M059J (cell line): ENCODE measurements around the gene CDK15. TPM values are rescaled to one million over a fixed set of nuclear protein-coding genes. Genes with fewer than 3 reads are reported as not detected.
"Not testable (repeated sequence)": the region's sequence is repeated elsewhere in the genome, so short reads cannot be mapped to it uniquely, and the experiment has no call there.

Experiments
- DNase-seq: peaks from one replicate; pipeline ENCODE4 v3.0.0-alpha.2; 2012; ENCODE audit warnings: low read depth
- total RNA-seq: library from RNA; depleted of rRNA; stranded (reverse); fragments of >200 nt; shearing (Covaris generic); gene quantifications from 2 replicates; pipeline ENCODE4 v1.2.3, GENCODE V29; 2014; rRNA removed

CDK15 gene
- total RNA-seq, result 7.0 and 17.6 TPM in 2 replicates

DNA sequence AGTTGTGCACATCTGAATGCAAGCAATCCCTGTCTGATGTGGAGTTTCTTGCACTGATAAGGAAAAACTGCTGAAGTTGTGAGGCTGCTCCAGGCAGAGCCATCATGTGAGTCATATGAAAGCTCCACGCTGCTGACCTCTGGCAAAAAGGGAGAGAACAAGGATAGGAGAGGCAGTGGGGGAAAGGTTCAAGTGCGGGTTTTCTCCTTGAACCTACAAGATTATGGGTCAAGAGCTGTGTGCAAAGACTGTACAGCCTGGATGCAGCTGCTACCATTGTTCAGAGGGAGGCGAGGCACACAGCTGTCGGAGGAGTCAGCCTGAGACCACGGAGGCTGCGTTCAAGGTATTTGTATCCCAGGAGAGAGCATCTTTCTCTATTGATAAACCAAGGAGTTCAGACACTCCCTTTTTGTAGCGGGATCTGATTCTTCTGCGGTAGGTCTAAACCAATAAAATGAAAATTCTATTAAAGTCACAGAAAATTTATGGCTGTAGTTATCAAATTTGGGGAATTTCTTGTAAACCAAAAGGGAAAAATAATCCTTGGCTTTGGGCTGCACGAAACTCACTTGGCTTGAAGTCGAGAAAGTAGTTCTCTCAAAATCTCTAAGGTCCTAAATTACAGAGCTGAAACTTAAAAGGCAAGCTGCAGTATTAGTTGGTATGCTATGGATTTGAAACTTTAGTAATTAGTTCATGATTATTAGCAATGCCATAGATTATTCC lies at the start of gene CDK15:
Gene CDK15 (plus strand): TSS at position 96 of the 729 bp plus-strand sequence. CDS start 128 bp downstream, at position 224.
- DNase-seq, result peak; percentile 72

DNA sequence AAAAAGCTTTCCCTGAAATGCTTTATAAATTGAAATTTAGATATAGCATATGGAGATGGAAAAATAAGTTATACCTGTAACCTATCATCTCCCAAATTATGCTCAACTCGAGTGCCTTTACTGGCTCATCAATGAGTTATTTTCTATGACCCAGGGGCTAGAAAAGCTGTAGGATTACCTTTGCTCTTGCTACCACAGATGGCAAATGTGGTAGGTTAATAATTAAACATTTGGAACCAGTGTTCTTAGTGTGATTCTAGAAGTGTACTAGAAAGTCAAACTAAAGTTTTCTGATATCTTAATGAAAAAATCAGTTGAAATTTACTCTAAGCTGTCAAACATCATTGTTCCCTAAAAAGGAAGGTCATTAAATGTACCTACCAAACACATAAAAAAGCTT lies 48.1 kb upstream of the CDK15 start:
- no peak for DNase-seq

DNA sequence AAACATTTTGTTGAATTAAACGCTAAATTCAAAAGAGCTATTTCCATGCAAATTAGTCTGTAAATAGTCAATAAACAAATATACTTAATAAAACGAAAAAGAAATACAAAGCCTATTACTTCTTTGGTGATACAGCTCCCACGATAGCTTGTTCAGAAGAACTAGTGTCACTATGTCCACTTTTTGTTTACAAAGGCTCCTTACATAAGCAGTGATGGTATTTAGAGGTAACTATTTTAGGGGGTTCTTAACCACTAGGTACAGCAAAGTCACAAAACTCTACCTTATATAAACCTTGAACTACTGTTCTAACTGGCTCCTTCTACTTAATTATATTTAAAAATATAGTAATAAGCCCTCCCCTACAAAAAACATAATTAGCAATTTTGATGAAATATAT lies 47.5 kb upstream of the CDK15 start:
- DNase-seq, result no peak

DNA sequence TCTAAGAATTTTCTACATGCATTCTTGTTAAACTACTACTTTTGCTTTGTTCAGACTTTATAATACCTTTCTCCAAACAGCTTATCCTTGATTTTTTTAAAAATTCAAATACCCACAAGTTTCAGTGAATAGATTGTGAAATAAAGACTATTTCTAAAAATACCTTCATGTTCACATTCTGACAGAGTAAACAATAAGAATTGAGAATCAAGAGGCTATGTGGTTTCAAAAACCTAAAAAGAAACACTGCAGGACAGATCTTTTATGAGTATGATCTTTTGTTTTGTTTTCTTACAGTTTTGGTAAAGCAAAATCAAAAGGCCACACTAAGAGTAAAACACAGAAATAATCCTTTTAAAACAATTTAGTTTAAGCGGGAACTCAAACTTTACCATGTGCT lies 46.8 kb upstream of the CDK15 start:
- DNase-seq, result no peak

DNA sequence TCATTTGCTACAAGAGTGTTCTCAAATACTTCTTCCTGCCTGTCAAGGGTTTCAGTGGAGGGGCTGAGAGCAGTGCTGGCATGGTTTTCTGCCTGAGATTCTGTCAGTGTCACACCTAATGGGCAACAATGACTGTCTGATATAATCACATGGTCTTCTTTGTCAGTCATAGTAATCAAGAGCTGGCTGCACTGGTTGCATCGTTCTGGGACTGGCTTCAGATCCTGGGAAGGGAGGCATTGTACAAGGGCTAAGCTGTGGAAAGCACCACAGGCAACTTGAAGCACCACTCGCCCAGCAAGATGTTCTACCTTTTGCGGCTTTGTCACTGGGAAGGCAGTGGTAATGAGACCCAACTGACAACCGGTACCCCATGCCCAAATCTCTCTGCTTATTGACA lies 45.2 kb upstream of the CDK15 start:
- no peak for DNase-seq

DNA sequence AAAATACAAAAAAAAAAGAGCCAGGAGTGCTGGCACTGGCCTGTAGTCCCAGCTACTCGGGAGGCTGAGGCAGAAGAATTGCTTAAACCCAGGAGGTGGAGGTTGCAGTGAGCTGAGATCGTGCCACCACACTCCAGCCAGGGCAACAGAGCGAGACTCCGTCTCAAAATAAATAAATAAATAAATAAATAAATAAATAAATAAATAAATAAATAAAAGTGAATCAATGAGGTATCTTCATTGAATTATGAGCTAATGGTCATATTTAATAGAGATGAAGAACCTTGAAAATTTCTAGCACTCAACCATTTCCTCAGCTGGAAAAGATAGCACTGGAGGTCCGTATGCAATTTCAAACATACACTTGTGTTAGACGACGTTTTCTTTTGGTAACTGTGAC lies 41.9 kb upstream of the CDK15 start:
- not testable (repeated sequence) for DNase-seq

DNA sequence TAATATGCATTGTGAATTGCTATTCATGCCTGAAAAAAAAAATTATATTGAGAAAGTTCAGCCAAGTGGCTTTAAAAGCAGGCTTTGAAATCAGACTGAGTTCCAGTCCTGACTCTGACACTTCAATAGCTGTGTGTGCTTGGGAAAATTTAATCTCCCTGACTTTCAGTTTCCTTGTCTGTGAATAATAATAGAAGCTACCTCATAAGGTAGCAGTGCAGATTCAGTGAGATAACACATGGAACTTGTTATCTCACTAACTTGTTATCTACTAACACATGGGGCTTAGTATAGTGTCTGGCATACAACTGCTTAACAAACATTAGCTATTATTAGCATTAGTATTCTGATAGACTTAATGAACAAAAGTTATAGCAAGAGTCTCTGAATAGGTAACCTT lies 40.5 kb upstream of the CDK15 start:
- no peak for DNase-seq

DNA sequence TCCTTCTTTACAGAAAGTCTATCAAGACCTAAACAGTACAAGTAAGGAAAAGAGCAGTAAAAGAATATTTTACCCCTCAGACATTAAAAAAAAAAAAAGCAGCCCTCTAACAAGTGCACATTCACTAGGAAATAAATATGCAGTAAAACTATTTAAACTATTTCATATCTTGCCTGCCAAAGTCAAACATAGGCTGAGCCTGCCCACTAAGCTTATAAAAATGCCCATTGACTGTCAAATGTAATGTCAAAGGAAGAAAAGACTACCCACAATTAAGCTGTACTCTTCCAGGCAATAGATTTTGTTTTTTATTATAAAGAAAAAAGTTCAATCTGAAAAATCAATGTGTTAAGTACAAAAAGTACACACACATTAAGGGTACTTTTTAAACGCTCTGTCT lies 37.4 kb upstream of the CDK15 start:
- DNase-seq, result peak; percentile 47

DNA sequence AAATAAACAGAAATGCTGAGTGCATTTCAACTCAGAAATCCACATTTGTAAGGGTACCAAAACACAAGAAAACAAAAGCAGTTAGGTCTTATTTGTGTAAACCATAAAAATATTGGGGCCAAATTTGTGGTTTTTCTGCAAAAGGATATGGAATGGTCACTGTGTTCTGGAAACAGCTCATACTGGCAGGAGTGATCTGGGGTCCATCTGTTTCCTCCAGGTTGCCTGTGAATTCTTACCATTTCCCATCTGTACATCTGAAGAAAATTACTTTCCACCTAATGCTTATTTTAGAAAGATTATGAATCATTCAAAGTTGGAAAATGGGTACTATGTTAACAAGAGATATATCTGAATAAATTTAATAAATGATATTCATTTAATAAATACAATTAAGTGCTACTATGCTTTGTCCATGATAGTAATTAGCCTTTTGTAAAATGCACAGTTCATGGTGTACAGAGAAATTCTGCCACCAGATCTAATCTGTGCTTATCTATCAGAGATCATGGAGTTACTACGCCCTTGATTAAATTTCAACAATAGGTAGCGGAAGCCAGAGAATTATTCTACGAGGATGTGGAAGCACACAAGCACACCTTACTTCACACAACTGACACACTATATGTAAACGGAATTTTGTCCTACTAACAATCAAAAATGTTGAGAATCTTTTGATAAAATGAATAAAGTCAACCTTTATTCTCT lies 36.5 kb upstream of the CDK15 start:
- DNase-seq, result no peak

DNA sequence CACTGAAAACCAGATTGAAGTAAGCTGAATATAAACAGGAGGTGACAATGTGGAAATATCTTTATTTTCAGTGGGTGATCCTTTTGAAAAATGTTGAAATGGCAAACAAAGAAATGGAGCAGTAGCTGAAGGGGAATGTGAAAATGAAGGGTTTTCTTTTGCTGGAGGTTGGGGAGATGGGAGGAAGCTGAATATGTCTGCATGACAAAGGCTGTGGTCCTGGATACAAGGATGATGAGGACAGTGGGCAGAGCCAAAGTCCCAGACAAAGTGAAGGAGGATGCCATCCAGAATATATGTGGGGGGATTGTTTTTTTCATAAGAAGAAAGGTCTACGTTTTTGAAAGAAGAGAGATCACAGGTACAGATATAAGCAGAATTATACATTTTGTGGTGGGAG lies 32.3 kb upstream of the CDK15 start:
- DNase-seq, result no peak

DNA sequence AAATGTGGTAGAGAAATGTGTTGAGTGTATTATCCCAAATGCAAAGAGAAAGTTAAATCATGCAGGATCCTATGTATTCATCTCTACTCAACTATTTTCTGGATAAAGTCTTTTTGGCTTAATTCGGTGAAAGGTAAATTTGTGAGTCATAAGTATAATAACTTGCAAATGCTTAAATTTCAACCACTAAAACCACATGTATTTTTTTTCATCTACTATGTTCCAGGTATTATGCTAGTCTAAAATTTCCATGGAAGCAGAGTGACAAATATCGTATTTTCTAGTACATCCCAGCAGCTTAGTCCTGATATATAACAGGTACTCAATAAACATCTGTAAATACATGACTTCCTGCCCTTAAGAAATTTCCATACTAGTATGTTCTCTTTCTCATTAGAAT lies 31.8 kb upstream of the CDK15 start:
- DNase-seq, result peak; percentile 60

DNA sequence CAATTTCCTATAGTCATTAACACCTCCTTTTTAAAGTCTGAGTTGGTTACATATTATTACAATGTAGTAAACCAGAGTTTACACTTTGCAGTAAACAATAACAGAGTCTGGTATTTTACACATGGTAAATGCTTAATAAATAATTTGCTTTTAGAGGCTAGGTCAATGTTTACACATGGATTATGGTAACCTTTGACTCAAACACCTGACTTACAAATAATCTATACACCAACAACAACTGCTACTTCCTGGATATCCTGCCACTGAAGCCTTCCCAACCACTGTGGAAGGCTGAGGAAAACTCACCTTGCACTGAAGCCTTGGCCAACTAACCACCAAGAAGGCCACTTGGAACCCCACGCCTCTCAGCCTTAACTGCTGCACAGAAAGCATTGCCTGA lies 31.0 kb upstream of the CDK15 start:
- DNase-seq, result no peak

DNA sequence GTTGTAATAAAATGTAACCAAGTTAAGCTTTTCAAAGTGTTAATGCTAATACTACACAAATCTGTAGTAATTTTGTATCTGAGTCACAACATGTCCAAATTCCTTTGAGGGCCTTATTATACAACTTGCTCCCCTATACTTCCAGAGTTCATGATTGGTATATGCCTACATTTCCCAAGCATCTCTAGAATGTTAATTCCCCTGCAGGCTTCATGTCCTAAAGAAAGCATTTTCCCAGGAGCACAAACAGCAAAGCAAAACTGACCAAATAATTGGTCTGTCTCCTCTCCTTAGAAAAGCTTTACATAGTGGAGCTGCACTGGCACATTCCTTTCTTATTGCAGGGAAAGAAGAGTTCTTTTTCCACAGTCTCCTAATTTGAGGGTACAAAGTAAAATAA lies 29.3 kb upstream of the CDK15 start:
- DNase-seq, result no peak

DNA sequence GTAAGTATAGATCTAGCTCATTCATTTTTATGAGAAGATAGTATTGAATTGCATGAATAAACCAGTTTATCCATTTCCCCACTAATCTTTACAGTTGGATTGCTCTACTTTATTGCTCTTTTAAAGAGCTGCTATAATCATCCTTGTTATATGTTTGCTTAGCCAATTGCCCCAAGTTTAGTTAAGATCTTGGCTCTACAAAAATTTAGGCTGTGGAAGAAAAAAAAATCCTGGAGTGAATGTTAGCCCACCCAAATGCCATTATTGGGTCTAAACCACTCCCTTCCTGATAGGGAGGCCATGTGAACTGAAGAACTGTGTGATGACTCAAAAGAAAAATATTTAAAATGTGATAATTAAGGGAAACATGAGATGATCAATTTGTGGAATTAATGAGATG lies 28.5 kb upstream of the CDK15 start:
- no peak for DNase-seq

DNA sequence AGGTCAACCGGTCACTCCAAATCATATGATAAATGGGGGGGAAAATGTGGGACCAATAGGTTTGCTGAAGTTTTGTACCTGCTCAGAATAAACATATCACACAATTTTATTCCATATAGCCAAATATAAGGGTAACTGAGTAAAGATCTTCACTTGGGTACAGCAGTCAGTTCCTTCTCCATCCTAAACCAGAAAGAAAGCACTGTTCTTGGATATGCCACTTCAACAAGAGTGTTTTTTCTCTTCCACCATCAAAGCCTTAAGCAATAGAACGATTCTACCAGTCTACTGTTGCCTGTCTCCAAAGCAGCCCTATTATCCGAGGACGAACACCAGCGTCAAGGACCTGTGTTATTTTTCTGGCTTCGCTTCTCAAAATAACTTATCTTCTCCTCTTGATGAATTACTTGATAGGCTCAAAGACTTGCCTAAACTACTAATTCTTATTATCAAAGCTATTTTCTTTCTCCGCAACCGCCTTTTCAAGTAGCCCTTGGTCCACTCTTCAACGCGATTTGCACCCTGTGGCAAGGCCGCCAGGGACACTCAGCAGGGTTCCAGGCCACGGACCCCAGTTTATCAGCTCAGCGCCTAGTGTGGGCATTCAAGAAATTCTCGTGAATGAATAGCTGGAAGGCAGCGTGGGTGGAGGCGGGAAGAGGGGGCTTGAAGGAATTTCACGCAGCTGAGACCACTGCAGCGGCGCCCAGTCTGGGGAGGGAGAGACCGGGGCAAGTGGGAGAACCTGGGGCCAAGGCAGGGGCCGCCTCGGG lies 26.2 kb upstream of the CDK15 start:
- DNase-seq, result peak; percentile 48

DNA sequence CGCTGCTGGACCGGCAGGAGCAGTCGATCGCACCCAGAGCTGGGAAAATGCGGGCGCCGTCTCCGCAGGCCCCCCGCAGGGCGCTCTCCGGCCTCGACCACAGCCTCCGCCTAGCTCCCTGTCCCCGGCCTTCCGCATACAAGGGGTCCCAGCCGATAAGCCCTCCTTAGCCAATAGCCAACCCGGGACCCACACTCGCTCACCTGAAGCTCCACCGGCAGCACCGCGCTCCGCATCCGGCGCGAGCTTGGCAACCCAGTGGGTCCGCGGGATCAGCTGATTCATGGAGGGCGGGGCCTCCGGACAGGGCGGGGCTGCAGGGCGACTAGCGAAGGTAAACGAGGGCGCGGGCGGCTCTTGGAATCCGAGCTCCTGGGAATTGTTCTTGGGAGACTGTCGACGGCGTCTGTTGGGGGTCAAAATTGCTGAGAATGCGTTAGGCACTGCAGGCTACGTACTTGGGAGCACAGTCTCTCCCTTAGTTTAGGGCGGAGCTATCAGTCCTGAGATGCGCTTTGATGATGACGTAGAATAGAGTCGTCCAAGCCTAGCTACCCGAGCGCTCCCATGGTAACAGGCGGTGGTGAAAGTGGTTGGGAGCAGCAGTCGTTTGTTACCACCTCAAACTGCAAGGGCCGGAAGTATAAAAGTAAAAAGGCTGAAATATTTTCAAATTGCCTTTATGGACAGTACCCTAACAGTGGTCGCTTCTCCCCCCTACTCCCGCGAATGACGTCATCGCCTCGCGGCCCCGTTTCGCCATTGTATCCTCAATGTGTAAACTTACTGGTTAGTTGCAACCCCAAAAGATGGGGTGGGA lies 25.5 kb upstream of the CDK15 start, which contains the start of gene ALS2:
Gene ALS2 (minus strand): TSS at position 260 of the 820 bp plus-strand sequence. CDS start 12,048 bp downstream, outside the sequence.
- peak; percentile 98 for DNase-seq

DNA sequence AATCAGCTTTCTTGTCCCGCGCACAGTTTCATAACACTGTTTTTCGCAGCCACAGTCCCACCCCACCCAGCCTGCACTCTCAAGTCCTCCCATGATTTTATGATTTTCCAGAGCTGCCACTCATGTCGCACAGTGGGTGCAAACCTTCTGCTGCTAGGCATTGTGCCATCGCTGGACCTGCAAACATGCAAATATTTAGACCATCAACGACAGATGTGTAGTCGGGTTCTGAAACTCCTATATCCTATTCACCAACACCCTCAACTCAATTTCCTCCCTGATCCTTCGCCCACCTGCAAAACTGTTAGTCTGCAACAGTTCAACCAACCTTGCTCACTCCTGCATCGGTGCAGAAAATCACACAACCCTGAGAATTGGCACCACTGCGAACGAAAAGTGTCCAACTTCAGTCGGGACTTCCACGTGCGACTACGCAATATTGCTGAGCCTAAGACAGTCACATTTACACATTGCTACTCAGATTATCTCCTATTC lies 24.7 kb upstream of the CDK15 start:
- no peak for DNase-seq

DNA sequence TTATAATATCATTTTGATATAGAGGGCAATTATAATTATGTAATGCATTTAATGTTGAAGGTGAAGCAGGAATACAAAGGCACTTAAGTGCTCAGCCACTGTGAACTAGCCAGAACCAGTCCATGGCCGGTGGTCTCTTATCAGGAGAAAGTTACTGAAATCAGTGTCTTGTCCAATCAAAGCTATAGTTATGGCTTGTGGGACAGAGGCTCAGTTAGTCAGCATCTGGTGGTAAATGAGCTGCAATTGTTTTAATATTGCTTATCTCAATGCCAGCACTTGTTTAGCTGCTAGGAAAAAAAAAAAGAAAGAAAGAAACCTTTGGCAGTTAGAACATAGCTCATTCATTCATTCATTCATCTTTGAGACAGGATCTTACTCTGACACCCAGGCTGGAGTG lies 21.8 kb upstream of the CDK15 start:
- no peak for DNase-seq

DNA sequence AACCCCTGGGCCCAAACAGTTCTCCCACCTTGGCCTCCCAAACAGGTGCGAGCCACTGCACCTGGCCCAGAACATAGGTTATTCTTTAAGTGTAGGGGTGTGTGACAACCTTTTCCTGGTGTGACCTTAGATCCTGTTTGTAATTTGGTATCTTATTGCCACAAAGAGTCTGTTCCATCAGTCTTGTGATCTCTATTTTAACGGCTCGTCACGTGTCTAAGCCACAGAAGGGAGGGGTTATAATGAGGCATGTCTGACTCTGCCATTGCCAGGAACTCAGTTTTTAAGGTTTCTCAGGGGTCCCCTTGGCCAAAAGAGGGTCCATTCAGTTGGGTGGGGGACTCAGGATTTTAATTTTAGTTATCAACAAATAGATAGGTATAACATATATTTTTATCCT lies 21.2 kb upstream of the CDK15 start:
- no peak for DNase-seq

DNA sequence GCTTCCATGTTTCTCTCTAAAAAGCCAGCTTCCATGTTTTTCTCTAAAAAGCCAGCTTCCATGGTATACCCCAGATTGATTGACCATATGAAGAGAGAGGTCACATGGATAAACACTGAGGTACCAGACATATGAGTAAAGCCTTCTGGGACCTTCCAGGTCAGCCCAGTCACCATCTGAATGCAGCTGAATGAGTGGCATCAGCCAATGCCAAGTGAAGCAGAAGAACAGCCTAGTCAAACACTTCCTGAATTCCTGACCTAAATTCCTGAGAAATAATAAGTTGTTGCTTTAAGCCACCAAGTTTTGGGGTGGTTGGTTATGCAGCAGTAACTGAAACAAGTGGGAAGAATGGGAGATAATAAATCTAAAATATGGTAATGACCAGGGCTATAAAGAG lies 19.9 kb upstream of the CDK15 start:
- peak; percentile 80 for DNase-seq

DNA sequence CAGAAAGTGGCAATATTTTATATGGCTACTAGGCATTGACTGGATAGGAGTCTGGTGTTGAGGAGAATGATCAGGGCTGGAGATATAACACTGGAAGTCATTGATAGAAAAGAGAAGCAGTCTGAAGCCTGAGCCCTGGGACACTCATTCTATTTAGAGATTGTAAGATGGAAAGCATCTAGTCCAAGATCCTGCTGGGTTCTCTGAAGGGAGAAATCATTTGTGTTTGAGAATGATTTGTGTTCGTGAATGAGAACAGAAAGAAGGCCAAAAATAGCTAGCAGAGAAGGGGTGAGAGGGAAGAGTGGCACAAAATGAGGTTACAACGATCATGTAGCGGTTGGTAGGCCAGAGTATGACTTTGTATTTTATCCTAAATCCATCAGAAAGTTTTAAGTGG lies 18.0 kb upstream of the CDK15 start:
- no peak for DNase-seq

DNA sequence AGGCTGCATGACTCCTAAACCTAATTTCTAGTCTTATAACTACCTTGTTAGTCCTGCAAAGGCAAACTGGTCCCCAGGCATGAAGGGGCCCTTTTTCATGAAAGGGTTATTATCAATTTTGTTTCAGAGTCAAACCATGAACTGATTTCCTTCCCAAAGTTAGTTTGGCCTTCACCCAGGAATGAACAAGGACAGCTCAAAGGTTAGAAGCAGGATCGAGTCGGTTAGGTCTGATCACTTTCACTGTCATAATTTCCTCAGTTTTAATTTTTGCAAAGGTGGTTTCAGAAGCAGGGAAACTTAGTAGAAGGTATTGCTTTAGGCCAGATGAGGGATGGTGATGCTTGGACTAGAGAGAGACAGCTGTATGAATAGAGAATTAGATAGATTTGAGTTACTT lies 16.9 kb upstream of the CDK15 start:
- no peak for DNase-seq
